ENCODE data around the gene SERPINC1. TPM values are rescaled to one million over a fixed set of nuclear protein-coding genes. Genes with fewer than 3 reads are reported as not detected.

SERPINC1 gene
- total RNA-seq, 1 experiment from 2014 or later: 0.57 TPM

GRCh38 chr1:173925306-173926242 lies 8.4 kb upstream of the SERPINC1 start:
- ATAC-seq (no peak), DNase-seq (ENCODE audit: low spot score) (no peak)
- no peaks in the 10 kb centered on the region for H3K4me1 Mint-ChIP-seq
- H3K27me3 Mint-ChIP-seq (ENCODE audit: low read depth): no peaks in the 10 kb centered on the region
- H3K9me3 Mint-ChIP-seq: peaks cover 3% of the 10 kb centered on the region
- peaks cover 6% of the 10 kb centered on the region for H3K36me3 Mint-ChIP-seq
- TF ChIP-seq MAX (CRISPR knock-in tag; IDR thresholded peaks at IDR 0.05) (no peak), ZBTB43 (CRISPR knock-in tag; IDR thresholded peaks at IDR 0.05) (no peak), ZNF396 (CRISPR knock-in tag; IDR thresholded peaks at IDR 0.05; ENCODE audit: borderline replicate concordance) (no peak), GRHL2 (CRISPR knock-in tag; IDR thresholded peaks at IDR 0.05; ENCODE audit: insufficient replicate concordance, severe bottlenecking) (no peak), ZNF232 (CRISPR knock-in tag; IDR thresholded peaks at IDR 0.05) (no peak), ZNF512 (CRISPR knock-in tag; IDR thresholded peaks at IDR 0.05; ENCODE audit: borderline replicate concordance) (no peak), ATF2 (CRISPR knock-in tag; IDR thresholded peaks at IDR 0.05; ENCODE audit: borderline replicate concordance, low read depth) (no peak), NR2C2 (CRISPR knock-in tag; IDR thresholded peaks at IDR 0.05) (no peak), RORB (CRISPR knock-in tag; IDR thresholded peaks at IDR 0.05) (no peak), IRF1 (CRISPR knock-in tag; IDR thresholded peaks at IDR 0.05) (no peak)
- CTCF ChIA-PET: no interaction called here
- no peak overlapping the region for H3K27ac Mint-ChIP-seq
- no peak overlapping the region for H3K4me3 Mint-ChIP-seq
- POLR2A ChIA-PET: no interaction called here

GRCh38 chr1:173920861-173921260 lies 3.7 kb upstream of the SERPINC1 start:
- CTCF ChIA-PET: no interaction called here
- POLR2A ChIA-PET: no interaction called here
- Mint-ChIP-seq H3K27ac (no peak overlapping the region), H3K27me3 (ENCODE audit: low read depth) (no peaks in the 10 kb centered on the region), H3K36me3 (no peaks in the 10 kb centered on the region), H3K9me3 (no peaks in the 10 kb centered on the region), H3K4me3 (no peak overlapping the region), H3K4me1 (no peaks in the 10 kb centered on the region)
- DNase-seq (ENCODE audit: low spot score) (no peak), ATAC-seq (no peak)
- TF ChIP-seq ZMAT4 (CRISPR knock-in tag; IDR thresholded peaks at IDR 0.05): no peak
- no peak for TF ChIP-seq ESRRA (CRISPR knock-in tag; IDR thresholded peaks at IDR 0.05; ENCODE audit: borderline replicate concordance)
- TF ChIP-seq CREM (CRISPR knock-in tag; IDR thresholded peaks at IDR 0.05): no peak
- TF ChIP-seq SMAD3 (CRISPR knock-in tag; IDR thresholded peaks at IDR 0.05; ENCODE audit: borderline replicate concordance): no peak
- TF ChIP-seq NFYB (CRISPR knock-in tag; conservative IDR thresholded peaks at IDR 0.05; ENCODE audit: low read depth): no peak
- no peak for TF ChIP-seq RELA (CRISPR knock-in tag; IDR thresholded peaks at IDR 0.05; ENCODE audit: borderline replicate concordance)
- no peak for TF ChIP-seq NR3C1 (CRISPR knock-in tag; conservative IDR thresholded peaks at IDR 0.05; ENCODE audit: low read depth)
- TF ChIP-seq ETV6 (CRISPR knock-in tag; IDR thresholded peaks at IDR 0.05): no peak
- TF ChIP-seq PRDM15 (CRISPR knock-in tag; IDR thresholded peaks at IDR 0.05): no peak
- TF ChIP-seq ZNF317 (CRISPR knock-in tag; IDR thresholded peaks at IDR 0.05; ENCODE audit: borderline replicate concordance, low read depth): no peak
- no peak for TF ChIP-seq PRRX2 (CRISPR knock-in tag; IDR thresholded peaks at IDR 0.05)
